GM21717 (cell line): ENCODE measurements around the gene WDR93.

Experiments used
- ATAC-seq: cut with Tn5 transposase; IDR thresholded peaks from one replicate; pipeline ENCODE4 v1.9.1; 2021; ENCODE audit warnings: mild to moderate bottlenecking, moderate library complexity; ENCODE audit not compliant: unreplicated experiment

The WDR93 gene

GRCh38 chr15:89662893-89663626, 27.6 kb upstream of the WDR93 start:
- no peak for ATAC-seq

GRCh38 chr15:89664441-89665350, 25.9 kb upstream of the WDR93 start:
- ATAC-seq = no peak

GRCh38 chr15:89665449-89666181, 25.0 kb upstream of the WDR93 start:
- ATAC-seq = no peak

GRCh38 chr15:89666184-89666857, 24.3 kb upstream of the WDR93 start:
- ATAC-seq = no peak

GRCh38 chr15:89666858-89667705, 23.5 kb upstream of the WDR93 start:
- no peak for ATAC-seq

- ATAC-seq = no peak
These were observed 23.0 kb upstream of the WDR93 start for GRCh38 chr15:89667706-89667960.

- no peak for ATAC-seq
These were observed 22.4 kb upstream of the WDR93 start for GRCh38 chr15:89668171-89668570.

- ATAC-seq = no peak
These were observed 21.2 kb upstream of the WDR93 start for GRCh38 chr15:89669309-89669865.

- ATAC-seq = no peak
These were observed 20.7 kb upstream of the WDR93 start for GRCh38 chr15:89669941-89670340.

GRCh38 chr15:89670971-89671560, 19.5 kb upstream of the WDR93 start:
- no peak for ATAC-seq

GRCh38 chr15:89671687-89672086, 18.9 kb upstream of the WDR93 start:
- no peak for ATAC-seq

GRCh38 chr15:89672221-89673164, 18.1 kb upstream of the WDR93 start:
- no peak for ATAC-seq

GRCh38 chr15:89673165-89673512, 17.5 kb upstream of the WDR93 start:
- no peak for ATAC-seq

- ATAC-seq = no peak
These were observed 16.1 kb upstream of the WDR93 start for GRCh38 chr15:89674526-89674925.

- ATAC-seq = no peak
These were observed 15.0 kb upstream of the WDR93 start for GRCh38 chr15:89675606-89676005.

- ATAC-seq = no peak
These were observed 13.2 kb upstream of the WDR93 start for GRCh38 chr15:89677381-89677780.

GRCh38 chr15:89679212-89679611, 11.4 kb upstream of the WDR93 start, which contains the start of gene PLIN1:
PLIN1 (minus strand) TSS chr15:89679367; CDS start chr15:89677489, 1,878 bp downstream.
- ATAC-seq = no peak

GRCh38 chr15:89680282-89680873, 10.2 kb upstream of the WDR93 start:
- no peak for ATAC-seq
